Amniotic epithelial cell (primary cell): Measurements from ENCODE around the gene SLC23A2.
A peak's percentile ranks its signal among the peaks of the same experiment; 100 is the strongest.

ENCODE experiments used
- DNase-seq: peaks from one replicate; pipeline ENCODE4 v3.0.0-alpha.2; 2010; ENCODE audit warnings: low read depth

SLC23A2 gene

DNA sequence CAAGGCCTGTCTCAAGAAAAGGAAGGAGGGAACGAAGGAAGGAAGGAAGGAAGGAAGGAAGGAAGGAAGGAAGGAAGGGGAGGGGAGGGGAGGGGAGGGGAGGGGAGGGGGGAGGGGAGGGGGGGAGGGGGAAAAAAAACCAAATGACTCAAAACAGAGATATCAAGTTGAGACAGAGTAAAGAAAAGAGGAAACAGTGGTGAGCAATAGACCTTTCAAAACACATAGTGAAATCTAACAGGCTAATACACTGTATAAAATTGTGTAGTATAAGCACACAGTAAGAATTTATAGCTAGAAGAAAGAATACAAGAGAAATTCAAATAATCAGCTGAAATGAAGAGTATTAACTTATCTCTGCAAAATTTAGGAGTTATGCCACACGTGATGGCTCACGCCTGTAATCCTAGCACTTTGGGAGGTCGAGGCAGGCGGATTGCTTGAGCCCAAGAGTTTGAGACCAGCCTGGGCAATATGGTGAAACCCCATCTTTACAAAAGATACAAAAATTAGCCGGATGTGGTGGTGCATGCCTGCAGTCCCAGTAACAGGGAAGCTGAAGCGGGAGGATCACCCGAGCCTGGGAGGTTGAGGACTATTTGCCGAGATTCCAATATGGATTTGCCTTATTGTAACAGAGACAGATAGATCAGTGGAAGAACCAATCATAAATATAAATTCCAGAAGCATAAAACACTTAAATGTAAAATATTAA lies 156.4 kb downstream of the SLC23A2 start:
- no peak for DNase-seq

DNA sequence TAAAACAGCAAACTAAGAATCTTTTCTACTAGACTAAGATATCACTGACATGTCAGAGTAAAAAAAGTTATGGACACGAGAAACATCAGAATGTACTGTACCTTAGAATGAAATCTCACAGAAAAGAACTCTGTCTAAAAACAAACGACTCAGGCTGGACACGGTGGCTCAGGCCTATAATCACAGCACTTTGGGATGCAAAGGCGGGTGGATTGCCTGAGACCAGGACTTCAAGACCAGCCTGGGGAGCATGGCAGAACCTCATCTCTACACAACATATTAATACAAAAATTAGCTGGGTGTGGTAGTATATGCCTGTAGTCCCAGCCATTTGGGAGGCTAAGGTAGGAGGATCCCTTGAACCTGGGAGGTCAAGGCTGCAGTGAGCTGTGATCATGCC lies 157.0 kb downstream of the SLC23A2 start:
- DNase-seq = no peak

DNA sequence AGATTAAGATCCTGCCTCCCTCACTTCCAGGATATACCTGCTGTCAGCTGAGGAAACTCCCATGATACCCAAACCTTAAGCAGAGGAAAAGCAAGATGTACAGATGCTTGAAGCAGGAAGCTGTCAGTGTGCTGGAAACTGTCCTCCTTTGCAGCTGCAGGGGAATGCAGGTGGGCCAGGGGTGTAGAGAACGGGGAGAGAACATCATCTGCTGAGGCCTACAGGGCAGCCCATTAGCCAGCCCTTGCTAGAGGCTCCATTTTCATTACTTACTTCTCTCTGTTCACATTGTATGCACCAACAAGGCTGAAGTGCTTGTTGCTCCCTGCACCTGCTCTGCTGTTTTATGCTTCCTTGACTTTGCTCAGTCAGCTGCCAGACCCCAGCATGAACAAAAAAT lies 160.5 kb downstream of the SLC23A2 start:
- DNase-seq = no peak

DNA sequence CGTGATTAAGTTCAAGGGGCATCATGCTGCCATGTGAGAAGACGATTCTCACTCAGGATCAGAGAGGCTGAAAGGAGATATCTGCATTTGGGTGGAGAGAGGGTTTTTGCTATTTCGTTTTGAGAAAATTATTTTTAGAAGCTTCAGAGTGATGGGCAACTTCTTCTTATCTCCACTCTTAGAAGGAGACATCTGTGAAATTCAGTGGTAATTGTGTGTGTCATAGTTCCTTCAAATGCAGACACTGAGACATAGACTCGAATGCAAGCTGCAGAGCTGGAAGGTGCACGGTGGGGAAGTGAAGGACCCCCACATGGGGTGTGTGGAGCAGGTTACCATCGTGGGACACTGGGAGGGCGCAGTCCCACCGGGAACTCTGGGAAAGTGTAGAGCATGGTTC lies 162.8 kb downstream of the SLC23A2 start:
- no peak for DNase-seq

DNA sequence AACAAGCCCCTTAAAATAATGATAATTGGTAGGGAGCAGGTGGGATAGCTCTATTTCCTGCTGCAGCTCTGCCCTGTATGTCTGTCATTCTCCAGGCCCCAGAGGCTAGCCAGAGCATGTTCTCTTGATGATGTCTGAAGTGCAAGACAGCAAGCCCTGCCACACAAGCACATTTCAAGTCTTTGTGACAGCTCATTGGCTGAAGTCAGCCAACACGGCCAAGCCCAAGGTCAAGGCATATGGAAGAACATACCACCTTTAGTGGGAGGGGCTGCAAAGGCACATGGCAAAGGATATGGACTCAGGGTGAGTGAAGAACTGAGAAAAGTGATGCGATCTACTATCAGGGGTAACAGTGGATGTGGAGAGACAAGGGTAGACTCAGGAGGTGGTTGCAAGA lies 163.6 kb downstream of the SLC23A2 start:
- no peak for DNase-seq

DNA sequence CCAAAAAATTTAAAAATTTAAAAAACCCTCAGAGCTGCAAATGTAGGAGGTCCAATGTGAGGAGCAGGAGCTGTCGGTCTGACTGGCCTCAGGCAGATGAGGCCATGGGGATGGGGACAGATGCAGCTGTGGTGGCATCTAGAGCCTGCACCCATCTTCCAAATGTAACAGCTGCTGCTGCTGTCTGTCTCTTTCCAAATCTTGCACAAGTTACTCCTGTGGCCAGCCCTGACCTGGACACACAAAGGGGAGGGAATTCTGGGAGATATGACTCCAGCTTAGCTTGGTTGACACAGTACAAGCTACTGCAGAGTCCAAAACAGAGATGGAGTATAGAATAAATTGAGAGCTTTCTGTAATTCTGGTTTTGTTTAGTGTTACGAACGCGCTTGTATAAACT lies 164.4 kb downstream of the SLC23A2 start:
- DNase-seq = no peak

DNA sequence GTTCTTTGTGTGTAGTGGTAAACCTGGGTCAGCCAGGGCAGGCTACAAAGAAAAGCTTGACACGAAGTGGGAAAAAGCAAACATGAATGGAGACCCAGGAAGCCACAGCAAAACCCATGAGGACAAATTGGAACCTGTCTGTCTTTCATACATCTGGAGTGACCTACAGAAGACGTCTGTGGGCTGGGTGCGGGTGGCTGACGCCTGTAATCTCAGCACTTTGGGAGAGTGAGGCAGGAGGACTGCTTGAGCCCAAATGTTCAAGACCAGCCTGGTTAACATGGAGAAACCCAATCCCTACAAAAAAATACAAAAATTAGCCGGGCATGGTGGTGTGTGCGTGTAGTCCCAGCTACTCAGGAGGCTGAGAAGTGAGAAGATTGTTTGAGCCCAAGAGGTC lies 164.8 kb downstream of the SLC23A2 start:
- no peak for DNase-seq

DNA sequence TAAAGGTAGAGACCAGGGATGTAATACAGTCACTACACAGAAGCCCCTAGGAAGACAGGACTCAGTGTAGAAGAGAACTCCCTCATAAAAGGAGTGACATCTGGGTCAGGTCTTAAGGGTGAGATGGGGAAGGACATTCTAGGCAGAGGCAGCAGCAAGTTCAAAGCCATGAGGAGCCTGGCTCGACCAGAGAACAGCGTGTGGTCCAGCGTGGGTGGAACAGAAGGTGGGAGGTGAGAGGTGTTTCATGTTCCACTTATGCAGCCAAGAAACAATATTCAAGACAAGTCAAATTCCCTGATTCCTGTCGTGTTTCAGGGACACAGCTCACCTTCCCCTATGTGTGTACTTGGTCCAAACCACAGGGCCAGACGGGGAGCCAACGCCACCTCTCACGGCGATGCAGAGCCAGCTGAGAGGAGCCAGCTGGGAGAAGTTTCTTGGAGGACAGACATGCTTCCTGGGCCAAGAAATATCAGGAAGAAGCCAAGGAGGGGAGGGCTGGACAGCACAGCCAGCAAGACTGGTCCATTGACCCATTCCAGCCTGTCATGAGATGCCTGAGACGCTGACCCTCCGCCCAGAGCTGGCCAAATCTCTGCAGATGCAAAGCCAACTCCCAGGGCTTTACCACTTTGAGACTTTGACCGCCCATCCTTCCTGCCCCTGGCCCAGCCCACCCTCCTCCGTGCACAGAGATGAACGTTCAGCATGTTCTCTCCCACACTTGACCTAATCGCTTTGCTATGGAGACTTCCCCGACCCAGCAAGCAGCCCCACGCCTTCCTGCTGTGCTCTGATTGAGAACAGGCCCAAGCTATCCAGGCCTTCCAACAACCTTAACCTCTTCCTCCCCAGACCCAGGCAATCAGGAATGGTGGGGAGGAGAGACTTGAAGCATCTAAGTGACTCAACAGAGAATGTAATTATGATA lies 165.8 kb downstream of the SLC23A2 start:
- peak; percentile 69 for DNase-seq

DNA sequence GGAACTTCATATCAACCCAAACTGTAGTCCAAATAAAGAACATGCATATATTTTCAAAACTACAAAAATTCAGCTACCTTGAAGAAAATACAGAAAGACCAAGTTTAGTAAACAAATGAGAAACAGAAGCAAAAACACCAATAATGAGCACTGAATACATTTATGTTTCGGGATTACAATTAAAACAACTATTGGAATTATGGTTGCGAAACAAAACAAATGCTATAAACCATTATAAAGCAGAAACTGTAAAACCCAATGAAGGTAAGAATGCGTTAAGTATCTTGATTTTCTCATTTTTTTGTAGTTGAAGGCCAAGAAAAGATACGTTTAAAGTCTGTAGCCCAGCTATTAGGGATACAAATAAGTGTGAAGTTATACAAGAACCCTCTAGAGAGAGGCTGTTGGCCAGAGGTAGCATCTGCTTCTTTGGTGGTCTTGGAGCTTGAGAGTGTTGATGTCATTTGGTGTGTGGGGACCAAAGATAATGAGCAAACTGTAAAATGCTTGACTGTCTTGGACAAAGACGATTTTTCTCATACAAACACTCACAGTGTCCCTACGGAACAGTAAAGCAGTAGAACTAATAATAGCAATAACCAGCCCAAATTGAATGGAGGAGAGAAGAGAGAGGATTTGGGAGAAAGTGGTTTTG lies 168.1 kb downstream of the SLC23A2 start:
- no peak for DNase-seq

DNA sequence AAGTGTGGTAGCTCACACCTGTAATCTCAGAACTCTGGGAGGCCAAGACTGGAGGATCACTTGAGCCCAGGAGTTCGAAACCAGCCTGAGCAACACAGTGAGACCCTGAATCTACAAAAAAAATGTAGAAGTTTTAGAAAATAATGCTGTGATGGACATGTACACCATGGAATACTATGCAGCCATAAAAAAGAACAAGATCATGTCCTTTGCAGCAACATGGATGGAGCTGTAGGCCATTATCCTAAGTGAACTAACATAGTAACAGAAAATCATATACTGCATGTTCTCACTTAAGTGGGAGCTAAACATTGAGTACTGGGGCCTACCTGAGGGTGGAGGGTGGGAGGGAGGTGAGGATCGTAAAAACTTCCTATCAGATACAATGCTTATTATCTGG lies 168.8 kb downstream of the SLC23A2 start:
- no peak for DNase-seq

DNA sequence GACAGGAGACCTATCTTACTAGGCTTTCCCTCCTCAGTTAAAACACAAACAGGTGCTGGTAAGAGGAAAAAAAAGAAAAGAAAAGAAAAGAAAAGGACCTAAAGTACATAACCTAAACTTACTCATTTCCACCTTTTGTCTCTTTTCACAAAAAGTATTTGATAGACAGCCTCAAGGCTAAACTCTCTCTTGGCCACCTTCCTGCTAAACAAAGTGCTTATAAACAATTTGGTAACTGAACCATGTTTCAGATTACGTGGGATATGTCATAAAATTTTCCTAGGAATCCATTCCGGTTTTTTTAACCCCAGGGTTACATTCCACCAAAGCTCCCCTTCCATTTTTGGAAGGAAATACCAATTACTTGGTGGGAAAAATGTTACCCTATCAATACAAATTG lies 170.6 kb downstream of the SLC23A2 start:
- DNase-seq = no peak

DNA sequence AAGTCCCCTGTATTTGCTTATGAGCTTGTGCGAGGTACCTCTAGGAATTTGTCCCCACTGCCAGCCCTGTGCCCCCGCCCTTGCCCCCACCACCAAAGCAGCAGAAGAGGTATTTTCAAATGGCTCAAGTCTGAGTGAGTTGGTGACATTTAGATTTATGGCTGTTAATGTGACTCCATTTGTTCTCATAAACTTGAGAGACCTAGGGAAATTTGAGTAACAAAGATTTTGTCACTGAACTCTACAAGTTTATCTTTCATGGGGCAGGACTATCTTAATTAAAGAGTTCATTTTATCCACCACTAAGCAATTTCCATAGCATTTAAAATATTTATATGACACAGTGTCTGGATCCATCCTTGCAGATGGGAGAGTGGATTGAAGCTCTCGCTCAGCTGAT lies 171.1 kb downstream of the SLC23A2 start:
- no peak for DNase-seq

DNA sequence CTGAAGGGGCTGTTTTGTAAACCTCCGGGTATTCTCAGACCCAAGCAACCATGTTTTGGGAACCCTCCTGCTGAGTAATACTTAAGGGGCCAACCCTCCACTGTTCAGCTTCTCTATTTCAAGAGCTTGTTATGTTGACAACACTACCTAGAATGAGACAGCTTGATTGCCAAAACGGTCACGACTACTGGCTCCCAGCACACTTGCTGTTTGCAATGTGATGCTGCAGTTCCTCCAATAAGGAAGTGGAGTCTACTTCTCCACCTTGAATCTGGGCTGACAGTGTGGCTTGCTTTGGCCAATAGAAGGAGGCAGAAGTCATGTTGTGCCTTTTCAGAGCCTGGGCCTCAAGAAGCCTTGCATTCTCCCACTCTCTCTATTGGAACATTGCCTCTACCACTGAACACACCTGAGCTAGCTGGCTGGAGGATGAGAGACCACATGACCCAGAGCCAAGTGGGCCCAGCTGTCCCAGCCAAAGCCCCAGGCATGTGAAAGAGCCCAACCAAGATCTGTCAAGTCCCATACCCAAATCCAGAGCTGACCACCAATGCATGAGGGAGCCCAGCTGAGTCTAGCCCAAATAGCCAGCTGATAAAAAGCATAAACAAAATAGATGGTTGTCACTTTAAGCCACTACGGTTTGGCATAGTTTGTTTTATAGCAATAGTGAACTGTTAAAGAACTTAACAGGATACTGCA lies 171.6 kb downstream of the SLC23A2 start:
- no peak for DNase-seq

DNA sequence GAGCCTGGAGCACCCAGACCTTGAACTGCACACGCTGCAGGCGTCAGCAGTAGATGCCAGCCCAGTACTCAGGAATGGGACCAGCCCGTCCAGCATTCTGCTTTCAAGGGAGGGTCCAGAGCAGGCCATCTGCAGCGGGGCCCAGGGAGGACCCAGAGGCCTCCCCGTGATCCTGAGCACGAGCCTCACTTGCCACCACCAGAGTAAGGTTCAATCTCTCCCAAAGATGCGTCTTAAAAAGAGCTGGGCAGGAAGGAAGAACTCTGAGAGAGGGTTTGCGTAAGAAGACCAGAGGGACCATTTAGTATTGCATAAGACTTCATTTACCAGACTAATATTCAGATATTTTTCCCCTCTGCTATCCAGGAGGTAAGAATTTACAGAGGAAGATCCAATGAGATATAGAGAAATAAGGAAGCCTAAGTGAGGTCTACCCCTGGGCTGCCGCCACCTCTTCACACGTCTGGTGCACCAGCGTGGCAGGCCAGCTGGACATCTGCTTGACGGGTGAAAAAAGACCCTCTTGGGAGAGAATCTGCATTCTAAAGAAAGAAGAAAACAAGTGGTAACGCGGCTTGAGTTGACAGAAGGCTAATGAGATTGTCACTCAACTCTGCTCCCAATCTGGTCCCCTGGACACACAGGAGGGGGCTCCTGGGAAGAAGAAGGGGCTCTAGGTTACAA lies 172.3 kb downstream of the SLC23A2 start:
- DNase-seq = no peak

DNA sequence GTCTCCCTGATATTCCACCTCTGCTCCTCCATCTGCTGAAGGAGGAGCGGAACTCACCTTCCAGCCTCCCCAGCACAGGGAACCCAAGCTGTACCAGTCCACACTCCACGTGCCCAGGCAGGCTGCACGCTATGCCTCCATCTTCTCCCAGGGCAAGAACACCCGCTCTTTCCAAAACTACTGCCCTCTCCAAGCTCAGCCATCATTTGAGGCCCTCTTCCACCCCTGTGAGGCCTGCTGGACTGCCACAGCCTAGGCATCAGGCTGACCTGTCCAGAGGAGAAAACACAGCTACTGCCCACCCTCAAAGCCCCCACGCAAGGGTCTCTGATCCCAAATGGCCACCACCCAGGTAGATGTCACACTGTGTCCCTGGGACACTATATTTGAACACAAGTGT lies 179.7 kb downstream of the SLC23A2 start:
- DNase-seq = no peak

DNA sequence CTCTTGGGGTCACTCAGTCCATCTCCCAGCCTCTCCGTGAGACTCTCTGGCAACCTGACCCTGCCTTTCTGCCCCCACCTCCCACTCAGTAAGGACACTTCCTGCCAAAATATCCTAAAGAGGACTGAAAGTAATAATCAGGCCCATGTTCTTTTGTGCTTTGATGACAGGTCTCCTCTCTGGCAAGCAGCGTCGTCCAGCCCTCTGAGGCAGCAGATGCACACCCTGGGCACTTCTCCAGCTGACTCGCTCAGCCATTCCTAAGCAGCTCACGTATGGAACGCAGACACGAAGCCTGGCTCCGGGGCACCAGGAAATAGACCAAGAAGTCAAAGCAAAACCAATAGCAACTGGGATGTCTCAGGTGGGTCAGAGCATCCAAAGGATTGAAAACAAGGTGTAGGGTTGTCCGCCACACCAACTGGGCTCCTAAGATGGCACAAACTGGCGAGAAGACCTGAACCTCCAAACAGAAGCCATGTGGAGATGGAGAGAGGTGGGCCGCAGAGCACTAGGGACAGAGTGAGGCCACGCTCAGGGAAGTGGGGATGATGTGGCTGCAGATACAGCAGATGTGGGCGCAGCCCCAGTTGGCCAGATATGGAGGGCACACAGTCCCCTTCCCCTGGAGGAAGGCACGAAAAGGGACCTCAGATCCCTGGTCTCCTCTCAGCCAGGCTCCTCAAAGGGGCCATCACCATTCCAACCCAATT lies 180.3 kb downstream of the SLC23A2 start:
- peak; percentile 32 for DNase-seq

DNA sequence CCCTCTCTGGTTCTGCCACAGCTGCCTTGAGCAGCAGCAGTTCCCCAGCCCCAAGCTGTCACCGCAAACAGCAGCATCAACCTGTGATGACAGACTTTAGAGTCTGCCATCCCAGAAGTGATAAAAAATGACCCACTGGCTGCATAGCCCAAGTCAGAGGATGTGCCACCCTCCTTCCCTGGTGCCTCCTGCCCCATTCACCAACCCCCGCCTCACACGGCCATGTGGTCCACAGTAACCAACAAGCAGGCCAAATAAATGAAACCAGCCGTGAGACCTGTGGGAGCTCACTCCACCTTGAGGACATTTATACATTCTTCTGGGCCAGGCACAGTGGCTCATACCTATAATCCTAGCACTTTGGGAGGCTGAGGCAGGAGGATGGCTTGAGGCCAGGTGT lies 181.4 kb downstream of the SLC23A2 start:
- DNase-seq = no peak

DNA sequence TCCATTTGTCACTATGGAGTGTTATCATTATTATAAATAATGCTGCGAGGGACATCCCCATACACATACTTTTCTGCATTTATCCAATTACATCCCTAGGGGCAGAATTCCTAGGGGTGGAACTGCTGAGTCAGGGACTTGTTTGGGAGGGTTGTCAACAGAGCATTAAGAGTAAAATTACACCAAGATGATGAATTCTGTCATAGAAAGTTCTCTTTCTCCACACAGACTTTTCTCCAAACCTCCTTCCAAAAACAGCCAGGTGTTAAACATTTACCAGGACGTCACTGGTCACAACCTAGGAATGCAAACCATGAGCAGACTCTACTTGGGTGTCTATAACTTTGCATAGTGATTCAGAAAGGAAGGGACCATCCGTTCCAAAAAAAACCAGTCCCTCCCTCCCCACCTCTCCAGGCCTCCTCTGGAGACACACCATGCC lies 184.1 kb downstream of the SLC23A2 start:
- no peak for DNase-seq

DNA sequence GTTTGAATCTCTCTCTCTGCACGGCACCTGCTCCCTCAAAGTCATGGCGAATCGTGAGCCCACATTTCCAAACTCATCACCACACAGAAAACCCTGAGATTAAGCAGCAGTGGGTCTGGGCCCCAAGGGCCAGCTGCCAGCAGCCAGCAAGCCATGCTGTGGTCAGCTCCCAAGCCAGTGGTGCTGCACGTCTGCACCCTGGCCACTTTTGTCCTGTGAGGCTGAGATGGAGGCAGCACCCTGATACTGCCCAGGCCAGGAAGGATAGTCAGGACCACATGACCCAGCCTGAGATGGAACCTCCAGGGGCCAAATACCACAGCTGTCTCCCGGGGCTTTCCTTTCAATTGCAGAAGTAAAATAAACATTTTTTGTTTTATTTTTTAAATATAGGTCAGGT lies 185.7 kb downstream of the SLC23A2 start:
- DNase-seq = no peak

DNA sequence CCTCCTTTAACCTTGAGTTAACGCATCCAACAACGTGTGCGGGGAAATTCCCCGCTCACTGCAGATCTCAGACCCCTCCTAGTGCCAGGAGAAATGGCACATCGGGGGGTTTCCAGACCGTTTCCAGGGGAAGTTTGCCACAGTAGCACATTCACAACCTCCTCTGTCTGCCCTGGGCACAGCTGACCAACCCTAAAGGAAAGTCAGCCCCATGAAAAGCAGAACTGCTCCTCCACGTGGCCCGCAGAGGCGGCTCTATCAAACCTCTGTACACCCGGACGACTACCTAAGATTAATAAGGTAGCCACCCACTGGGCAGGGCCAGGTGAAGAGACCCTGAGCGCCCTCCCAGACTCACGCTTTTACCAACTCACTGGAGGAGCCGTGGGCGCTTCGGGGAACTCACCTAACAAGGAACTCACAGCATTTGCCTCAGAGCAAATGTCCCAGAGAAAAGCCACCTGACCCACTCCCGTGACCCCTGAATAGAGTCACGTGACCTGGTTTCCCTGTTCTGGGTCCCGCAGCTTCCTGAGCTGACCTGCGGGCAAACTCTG lies 186.5 kb downstream of the SLC23A2 start:
- no peak for DNase-seq
